Duodenal mucosa (tissue), 2 donors: ENCODE results near the gene GPBP1.
"Not testable (repeated sequence)": the region's sequence is repeated elsewhere in the genome, so short reads cannot be mapped to it uniquely, and the experiment has no call there.

Source experiments
- H3K27ac ChIP-seq: one replicate; pipeline ENCODE4 v1.7.0; 2013; ENCODE audit warnings: low read depth, low read length
- H3K27me3 ChIP-seq, 2 donors: one replicate each; pipeline ENCODE4 v1.7.0; 2013; ENCODE audit warnings: low read length in 2 of 2, control low read depth in 1 of 2; ENCODE audit not compliant: insufficient read depth in 2 of 2, control insufficient read depth in 1 of 2
- H3K36me3 ChIP-seq, 2 donors: one replicate each; pipeline ENCODE4 v1.7.0; 2013; ENCODE audit warnings: low read length in 2 of 2, control low read depth in 1 of 2; ENCODE audit not compliant: insufficient read depth in 2 of 2, control insufficient read depth in 1 of 2
- H3K4me1 ChIP-seq, 2 donors: one replicate each; pipeline ENCODE4 v1.7.0; 2013; ENCODE audit warnings: low read length in 2 of 2, control low read depth in 1 of 2; ENCODE audit not compliant: insufficient read depth in 2 of 2, control insufficient read depth in 1 of 2
- H3K4me3 ChIP-seq, 2 donors: one replicate each; pipeline ENCODE4 v1.7.0; 2013; ENCODE audit warnings: low read length in 2 of 2, low read depth in 1 of 2
- H3K9ac ChIP-seq, 2 donors: one replicate each; pipeline ENCODE4 v1.7.0; 2013; ENCODE audit warnings: low read length in 2 of 2, low read depth in 1 of 2
- H3K9me3 ChIP-seq, 2 donors: one replicate each; pipeline ENCODE4 v1.7.0; 2013; ENCODE audit warnings: low read length in 2 of 2, control low read depth in 1 of 2; ENCODE audit not compliant: control insufficient read depth in 1 of 2

GPBP1 gene

DNA sequence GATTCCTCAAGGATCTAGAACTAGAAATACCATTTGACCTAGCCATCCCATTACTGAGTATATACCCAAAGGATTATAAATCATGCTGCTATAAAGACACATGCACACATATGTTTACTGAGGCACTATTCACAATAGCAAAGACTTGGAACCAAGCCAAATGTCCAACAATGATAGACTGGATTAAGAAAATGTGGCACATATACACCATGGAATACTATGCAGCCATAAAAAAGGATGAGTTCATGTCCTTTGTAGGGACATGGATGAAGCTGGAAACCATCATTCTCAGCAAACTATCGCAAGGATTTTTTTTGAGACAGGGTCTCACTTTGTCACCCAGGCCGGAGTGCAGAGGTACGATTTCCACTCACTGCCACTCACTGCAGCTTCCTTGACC, 8.7 kb upstream of the GPBP1 start:
- H3K4me3 ChIP-seq, H3K9me3 ChIP-seq, H3K27me3 ChIP-seq, H3K27ac ChIP-seq, H3K36me3 ChIP-seq, H3K4me1 ChIP-seq, H3K9ac ChIP-seq: not testable (repeated sequence)

DNA sequence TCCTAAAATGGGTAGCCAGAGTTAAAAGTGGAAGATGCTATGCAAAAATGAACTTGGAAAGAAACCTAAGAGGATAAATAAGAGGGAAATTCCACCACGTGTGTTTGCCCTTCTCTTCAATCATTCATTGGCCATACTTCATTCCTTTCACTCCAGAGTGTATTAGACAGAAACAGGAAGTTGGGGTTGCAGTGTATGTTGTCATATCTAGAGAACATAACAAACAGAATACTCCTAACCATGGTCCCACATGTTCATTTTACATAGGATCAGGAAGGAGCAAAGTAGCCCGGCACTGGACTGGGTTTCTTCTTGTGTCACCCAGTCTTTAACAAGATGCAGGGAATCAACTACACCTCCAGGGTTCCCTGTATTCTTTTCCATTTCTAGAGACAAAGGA, 7.6 kb upstream of the GPBP1 start:
- Histone ChIP-seq H3K27ac (no peak overlapping the region), H3K9ac (no peak overlapping the region), H3K36me3 (no peaks in the 10 kb centered on the region), H3K4me3 (no peak overlapping the region), H3K9me3 (no peaks in the 10 kb centered on the region), H3K27me3 (no peaks in the 10 kb centered on the region), H3K4me1 (no peaks in the 10 kb centered on the region)

DNA sequence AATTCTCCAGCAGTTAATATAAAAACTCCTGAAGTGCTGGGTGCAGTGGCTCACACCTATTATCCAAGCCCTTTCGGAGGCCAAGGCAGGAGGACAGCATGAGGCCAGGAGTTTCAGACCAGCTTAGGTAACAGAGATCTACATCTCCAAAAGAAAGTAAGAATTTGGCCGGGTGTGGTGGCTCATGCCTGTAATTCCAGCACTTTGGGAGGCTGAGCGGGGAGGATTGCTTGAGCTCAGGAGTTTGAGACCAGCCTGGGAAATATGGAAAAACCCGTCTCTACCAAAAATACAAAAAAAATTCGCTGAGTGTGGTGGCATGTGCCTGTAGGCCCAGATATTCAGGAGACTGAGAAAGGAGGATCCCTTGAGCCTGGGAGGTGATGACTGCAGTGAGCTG, 6.7 kb upstream of the GPBP1 start:
- H3K27ac ChIP-seq, result no peak overlapping the region
- H3K27me3 ChIP-seq, result no peaks in the 10 kb centered on the region
- no peaks in the 10 kb centered on the region for H3K9me3 ChIP-seq
- no peak overlapping the region for H3K9ac ChIP-seq
- no peaks in the 10 kb centered on the region for H3K36me3 ChIP-seq
- peaks cover 5% of the 10 kb centered on the region in 2 donors for H3K4me1 ChIP-seq
- no peak overlapping the region for H3K4me3 ChIP-seq

DNA sequence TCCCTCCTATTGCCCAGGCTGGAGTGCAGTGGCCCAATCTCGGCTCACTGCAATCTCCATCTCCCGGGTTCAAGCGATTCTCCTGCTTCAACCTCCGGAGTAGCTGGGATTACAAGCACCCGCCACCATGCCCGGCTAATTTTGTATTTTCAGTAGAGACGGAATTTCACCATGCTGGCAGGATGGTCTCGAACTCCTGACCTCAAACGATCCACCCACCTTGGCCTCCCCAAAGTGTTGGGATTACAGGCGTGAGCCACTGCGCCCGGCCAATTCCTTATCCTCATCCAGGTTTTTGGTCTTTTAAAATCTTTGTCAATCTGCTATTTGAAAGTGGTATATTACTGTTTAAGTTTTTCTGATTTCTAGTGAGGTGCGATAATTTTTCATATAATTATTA, 3.7 kb upstream of the GPBP1 start:
- H3K9ac ChIP-seq, H3K36me3 ChIP-seq, H3K4me3 ChIP-seq, H3K27me3 ChIP-seq, H3K27ac ChIP-seq, H3K9me3 ChIP-seq: not testable (repeated sequence)
- peaks cover 8 to 11% of the 10 kb centered on the region in 2 donors for H3K4me1 ChIP-seq

DNA sequence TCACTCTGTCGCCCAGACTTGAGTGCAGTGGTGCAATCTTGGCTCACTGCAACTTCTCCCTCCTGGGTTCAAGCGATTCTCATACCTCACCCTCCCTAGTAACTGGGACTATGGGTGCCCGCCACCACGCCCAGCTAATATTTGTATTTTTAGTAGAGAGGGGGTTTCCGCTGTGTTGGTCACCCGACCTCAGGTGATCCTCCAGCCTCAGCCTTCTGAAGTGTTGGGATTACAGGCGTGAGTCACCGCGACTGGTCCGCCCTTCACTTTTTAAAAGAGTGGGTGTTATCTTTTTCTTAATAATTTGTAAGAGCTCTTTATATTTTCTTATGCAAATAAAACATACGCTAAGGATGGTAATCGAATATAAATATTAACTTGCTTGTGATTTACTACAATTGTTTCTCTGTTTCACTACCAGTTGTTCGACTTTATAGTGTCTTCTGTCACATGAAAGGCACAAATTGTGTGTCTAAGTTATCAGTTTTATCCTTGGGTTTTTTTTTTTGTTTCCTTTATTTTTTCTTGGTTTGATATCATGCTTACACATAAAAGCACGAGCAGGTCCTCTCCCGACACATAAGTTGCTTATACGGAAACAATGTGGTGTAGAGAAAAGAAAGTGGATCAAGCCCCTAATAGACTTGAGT, 1.9 kb upstream of the GPBP1 start:
- H3K27ac ChIP-seq, result no peak overlapping the region
- peak overlapping the region; percentile 73 to 76 for H3K4me3 ChIP-seq

DNA sequence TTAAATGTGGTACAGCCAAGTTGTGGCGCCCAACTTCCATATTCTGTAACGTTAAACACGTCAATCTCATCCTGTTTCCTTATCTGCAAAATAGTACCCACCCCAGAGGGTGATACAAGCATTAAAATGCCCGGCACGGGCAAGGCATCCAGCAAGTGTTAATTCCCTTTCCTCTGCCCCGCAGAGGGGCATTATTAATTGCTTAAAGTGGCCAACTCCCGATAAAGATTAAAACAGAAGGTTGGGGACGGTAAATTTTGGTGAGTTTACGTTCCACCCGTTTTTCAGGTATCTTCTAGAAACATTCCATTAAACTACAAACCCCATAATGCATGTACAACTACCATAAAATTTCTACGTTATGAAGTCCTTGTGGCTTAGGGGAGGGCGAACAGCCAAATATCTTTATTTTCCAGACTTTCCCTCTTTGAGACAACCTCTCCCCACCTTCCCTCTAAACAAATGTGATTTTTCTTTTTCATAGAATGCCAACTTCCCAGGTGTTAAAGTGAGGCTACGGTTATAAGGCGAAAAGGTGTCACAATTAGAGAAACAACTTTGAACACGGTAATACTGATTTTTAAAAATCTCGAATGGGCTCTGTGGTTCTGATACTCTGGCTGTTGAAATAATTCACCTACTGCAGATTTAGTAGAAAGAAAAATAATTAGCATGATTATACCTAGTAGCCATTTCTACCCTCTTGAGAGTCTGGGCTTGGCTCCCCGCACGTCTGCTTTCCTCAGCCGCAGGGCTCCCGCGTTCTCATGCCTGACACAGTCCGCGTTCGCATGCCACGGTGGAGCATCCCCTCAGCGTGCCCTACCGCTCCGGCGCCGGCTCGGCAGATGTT, 1.2 kb upstream of the GPBP1 start:
- Histone ChIP-seq H3K4me1 (peaks cover 11 to 15% of the 10 kb centered on the region in 2 donors), H3K9ac (peak overlapping the region; percentile 98 to 99), H3K9me3 (no peaks in the 10 kb centered on the region), H3K27ac (peak overlapping the region; percentile 100), H3K36me3 (no peaks in the 10 kb centered on the region), H3K4me3 (peak overlapping the region; percentile 73 to 76), H3K27me3 (no peaks in the 10 kb centered on the region)

More for the DNA sequence above, 1.9 kb upstream of the GPBP1 start:
- H3K9ac ChIP-seq, result peak overlapping the region; percentile 98 to 99
- H3K27me3 ChIP-seq, result no peaks in the 10 kb centered on the region
- peaks cover 11 to 12% of the 10 kb centered on the region in 2 donors for H3K4me1 ChIP-seq
- no peaks in the 10 kb centered on the region for H3K36me3 ChIP-seq
- no peaks in the 10 kb centered on the region for H3K9me3 ChIP-seq

DNA sequence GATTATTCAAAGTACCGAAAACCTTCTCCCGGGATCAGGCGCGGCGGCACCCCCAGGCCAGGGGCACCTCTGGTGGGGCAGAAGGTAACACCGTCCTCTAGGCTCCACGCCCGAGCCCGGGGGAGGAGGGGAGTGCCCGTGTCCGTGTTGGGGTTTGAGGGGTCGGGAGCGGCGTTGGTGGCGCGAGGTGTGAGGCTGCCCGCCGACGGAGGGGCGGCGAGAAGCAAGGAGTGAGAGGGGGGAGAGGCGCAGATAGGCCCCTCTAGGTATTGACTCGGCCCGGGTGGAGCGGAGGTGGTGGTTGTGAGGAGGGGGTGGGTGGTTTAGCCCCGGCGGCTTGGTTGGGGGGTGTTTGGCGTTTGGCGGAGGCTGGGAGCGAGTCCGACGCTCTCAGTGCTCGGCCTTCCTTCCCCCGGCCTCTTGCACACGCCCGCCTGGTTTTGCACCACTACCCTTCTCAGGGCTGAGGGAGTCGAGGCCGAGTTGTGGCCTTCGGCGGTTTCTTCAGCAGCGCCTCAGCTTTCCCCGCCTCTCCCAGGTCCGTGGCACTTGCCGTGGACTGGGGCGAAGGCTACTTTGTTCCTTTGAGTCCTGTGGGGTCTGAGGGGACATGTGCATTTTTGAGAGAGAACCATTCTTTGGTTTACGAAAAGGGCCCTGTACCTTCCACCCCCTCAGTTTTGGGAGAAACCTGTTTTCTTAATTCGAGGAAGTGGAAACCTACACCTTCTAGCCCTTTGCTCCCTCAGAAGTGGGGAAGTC, 450 bp downstream of the GPBP1 start:
- no peaks in the 10 kb centered on the region for H3K36me3 ChIP-seq
- no peaks in the 10 kb centered on the region for H3K27me3 ChIP-seq
- H3K9ac ChIP-seq, result peak overlapping the region; percentile 99 to 100
- no peaks in the 10 kb centered on the region for H3K9me3 ChIP-seq
- H3K4me1 ChIP-seq, result peaks cover 11 to 24% of the 10 kb centered on the region in 2 donors
- peak overlapping the region; percentile 73 to 76 for H3K4me3 ChIP-seq
- peak overlapping the region; percentile 100 for H3K27ac ChIP-seq

DNA sequence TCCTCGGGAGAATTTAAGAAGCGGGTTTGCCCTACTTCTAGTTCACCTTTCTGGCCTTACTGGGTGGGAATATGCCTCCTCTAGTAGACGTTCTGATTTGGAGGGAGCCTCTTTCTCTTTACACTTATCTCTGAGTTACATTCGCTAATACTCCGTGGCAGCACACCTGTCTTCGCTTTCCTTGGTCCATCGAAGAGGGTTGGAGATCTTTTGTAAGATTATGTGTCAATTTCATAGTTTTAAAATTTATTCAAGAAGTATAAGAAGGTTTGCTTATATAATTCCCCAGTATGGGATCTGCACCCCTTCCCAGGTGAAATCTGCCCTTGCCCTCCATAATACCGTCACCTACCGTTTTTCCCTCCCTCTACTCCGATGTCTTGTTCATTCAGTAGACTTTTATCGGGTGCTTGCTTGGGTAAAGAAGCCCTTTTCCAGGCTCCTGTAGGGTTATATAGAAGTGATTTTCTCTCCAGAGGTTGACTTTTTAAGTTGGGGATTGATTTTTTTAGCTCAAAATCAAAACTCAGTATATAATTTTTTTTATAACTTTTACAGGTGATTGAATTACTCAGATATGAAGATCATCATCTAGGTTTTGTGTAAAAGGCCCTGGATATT, 1.1 kb downstream of the GPBP1 start:
- Histone ChIP-seq H3K9me3 (no peaks in the 10 kb centered on the region), H3K36me3 (no peaks in the 10 kb centered on the region), H3K4me1 (peaks cover 14 to 31% of the 10 kb centered on the region in 2 donors), H3K4me3 (peak overlapping the region; percentile 73 to 76), H3K27me3 (no peaks in the 10 kb centered on the region), H3K27ac (peak overlapping the region; percentile 100), H3K9ac (peak overlapping the region; percentile 99 to 100)

DNA sequence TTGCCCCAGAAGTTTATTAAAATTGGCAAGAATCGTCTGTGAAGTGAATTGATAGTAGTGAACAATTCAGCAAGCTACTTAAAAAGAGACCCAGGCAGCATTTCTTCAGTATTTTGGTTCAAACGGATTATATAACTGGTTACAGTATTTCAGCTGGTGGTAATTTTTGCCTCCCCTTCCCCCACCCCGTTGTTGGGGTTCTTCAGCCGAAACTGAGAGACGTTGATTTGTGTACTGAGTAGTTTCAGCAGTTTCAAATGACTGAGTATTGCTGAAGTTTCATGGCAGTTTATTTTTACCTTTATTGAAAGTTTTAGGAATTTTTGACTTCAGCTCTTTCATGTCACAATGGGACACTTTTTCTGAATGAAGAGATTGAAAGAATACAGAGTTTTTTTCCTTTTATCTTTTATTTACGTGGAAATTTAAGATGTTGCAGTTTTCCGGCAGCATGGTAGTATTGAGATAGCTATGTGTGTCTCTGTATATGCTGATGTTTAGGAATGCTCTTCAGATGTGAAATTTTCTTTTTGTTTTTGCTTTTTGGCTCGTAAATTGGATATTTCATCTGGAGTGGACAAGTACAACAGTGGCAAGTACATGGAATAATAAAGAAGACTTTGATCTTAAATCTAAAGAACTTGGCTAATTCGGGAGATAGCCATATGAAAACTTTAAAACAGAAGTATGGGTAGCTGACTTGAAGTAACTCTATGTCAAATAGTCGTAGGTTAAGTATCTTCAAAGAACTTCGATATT, 1.9 kb downstream of the GPBP1 start:
- Histone ChIP-seq H3K9ac (peak overlapping the region; percentile 99 to 100), H3K9me3 (no peaks in the 10 kb centered on the region), H3K27ac (no peak overlapping the region), H3K4me3 (peak overlapping the region; percentile 73 to 76), H3K27me3 (no peaks in the 10 kb centered on the region), H3K36me3 (no peaks in the 10 kb centered on the region), H3K4me1 (peaks cover 21 to 34% of the 10 kb centered on the region in 2 donors)
